ENCODE measurements around the gene ACTC1. TPM values are rescaled to one million over a fixed set of nuclear protein-coding genes. Genes with fewer than 3 reads are reported as not detected.

ACTC1 gene
- total RNA-seq, 4 donors from 2014 or later = 1.0 to 3.0 (median 2.4) TPM; not detected in 1

DNA sequence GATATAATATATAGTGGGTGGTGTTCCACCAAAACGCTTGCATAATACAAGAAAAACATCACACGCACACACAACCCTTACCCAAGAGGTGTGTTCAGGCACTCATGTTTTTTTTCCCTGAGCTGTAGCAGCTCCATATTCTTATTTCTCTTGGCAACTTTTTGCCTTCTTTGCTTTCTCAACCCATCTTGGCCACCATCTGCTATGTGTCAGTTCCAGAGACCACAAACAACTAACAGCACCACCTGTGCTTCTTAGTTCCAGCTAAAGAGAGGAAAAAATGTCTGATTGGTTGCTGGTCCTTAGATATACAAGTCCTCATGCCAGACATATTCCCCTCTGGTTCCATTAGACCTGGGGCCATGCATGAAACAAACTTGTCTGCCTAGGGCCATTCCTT lies 11.9 kb downstream of the ACTC1 start:
- Histone ChIP-seq H3K9me3 (no peaks in the 10 kb centered on the region), H3K4me1 (no peaks in the 10 kb centered on the region), H3K27me3 (no peaks in the 10 kb centered on the region), H3K36me3 (no peaks in the 10 kb centered on the region), H3K27ac (no peak overlapping the region), H3K4me3 (no peak overlapping the region)
- DNase-seq = no peak
- intact Hi-C loops (cut with DNase I; ENCODE audit: low total_unique reads) = no loop called here
- TF ChIP-seq, protein P1, sequence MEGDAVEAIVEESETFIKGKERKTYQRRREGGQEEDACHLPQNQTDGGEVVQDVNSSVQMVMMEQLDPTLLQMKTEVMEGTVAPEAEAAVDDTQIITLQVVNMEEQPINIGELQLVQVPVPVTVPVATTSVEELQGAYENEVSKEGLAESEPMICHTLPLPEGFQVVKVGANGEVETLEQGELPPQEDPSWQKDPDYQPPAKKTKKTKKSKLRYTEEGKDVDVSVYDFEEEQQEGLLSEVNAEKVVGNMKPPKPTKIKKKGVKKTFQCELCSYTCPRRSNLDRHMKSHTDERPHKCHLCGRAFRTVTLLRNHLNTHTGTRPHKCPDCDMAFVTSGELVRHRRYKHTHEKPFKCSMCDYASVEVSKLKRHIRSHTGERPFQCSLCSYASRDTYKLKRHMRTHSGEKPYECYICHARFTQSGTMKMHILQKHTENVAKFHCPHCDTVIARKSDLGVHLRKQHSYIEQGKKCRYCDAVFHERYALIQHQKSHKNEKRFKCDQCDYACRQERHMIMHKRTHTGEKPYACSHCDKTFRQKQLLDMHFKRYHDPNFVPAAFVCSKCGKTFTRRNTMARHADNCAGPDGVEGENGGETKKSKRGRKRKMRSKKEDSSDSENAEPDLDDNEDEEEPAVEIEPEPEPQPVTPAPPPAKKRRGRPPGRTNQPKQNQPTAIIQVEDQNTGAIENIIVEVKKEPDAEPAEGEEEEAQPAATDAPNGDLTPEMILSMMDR (IDR thresholded peaks at IDR 0.05) = no peak

DNA sequence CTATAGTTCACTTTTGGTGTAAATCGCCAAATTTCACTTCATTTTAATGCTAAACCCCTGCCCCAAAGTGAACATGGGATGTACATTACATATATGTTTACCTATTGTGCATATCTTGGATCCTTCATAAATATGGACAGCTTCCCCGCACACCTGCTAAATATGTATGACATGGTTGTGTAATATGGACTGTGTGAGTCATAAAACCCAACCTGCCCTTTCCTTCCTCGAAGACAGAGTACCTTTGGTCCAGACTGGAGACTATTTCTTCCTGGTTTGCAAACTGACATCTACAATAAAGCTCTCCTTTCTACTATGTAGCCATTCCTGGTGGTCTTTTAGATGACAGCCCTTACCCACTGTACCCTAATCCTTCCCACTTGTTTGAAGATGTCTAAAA lies 12.4 kb downstream of the ACTC1 start:
- Histone ChIP-seq H3K4me1 (no peaks in the 10 kb centered on the region), H3K4me3 (no peak overlapping the region), H3K9me3 (no peaks in the 10 kb centered on the region), H3K27me3 (no peaks in the 10 kb centered on the region), H3K36me3 (no peaks in the 10 kb centered on the region), H3K27ac (no peak overlapping the region)
- intact Hi-C loops (cut with DNase I; ENCODE audit: low total_unique reads) = no loop called here
- TF ChIP-seq, protein P1 (IDR thresholded peaks at IDR 0.05) = no peak
- no peak for TF ChIP-seq POLR2A (IDR thresholded peaks at IDR 0.05)
- DNase-seq = no peak

DNA sequence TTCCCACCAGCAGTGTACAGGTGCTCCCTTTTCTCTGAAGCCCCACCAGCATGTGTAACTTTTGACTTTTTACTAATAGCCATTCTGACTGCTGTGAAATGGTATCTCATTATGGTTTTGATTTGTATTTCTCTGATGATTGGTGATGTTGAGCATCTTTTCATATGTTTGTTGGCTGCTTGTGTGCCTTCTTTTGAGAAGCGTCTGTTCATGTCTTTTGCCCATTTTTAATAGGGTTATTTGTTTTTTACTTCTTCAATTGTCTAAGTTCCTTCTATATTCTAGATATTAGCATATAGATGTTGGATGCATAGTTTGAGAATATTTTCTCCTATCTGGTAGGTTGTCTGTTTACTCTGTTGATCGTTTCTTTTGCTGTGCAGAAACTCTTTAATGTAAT lies 14.6 kb downstream of the ACTC1 start:
- TF ChIP-seq, protein P1 (IDR thresholded peaks at IDR 0.05) = no peak
- no peak for TF ChIP-seq POLR2A (IDR thresholded peaks at IDR 0.05)
- Histone ChIP-seq H3K9me3 (no peaks in the 10 kb centered on the region), H3K27me3 (no peaks in the 10 kb centered on the region), H3K36me3 (no peaks in the 10 kb centered on the region), H3K4me1 (no peaks in the 10 kb centered on the region), H3K27ac (no peak overlapping the region), H3K4me3 (no peak overlapping the region)
- DNase-seq = no peak
- intact Hi-C loops (cut with DNase I; ENCODE audit: low total_unique reads) = no loop called here

DNA sequence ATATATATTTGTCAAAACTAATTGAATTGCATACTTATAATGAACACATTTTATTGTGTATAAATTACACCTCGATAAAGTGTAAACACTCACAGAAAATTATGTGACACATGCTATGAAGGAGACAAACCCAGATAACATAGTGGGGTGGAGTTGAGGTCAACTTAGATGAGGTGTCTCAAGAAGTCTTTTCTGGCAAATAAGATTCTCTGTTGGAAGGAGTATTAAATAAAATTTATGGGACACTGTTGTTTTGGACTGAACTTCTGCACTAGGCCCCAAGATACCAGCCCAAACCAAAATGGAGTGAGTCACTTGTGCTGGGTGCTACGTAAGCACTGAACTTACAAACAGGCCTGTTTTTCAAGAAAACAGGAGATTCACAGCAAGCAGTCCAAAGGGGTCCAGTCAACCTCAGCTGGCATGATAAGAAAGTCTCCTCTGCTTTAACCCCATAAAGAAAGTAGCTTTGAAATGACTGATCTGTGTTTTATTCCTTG lies 18.7 kb downstream of the ACTC1 start:
- no peaks in the 10 kb centered on the region for H3K36me3 ChIP-seq
- no peaks in the 10 kb centered on the region for H3K4me1 ChIP-seq
- no peak overlapping the region for H3K4me3 ChIP-seq
- H3K27ac ChIP-seq = peak overlapping the region in 1 of 2 donors; percentile 72
- intact Hi-C loops (cut with DNase I; ENCODE audit: low total_unique reads) = no loop called here
- no peaks in the 10 kb centered on the region for H3K27me3 ChIP-seq
- no peaks in the 10 kb centered on the region for H3K9me3 ChIP-seq
- DNase-seq = peak in 1 of 2 donors; percentile 40
- TF ChIP-seq, protein P1 (IDR thresholded peaks at IDR 0.05) = no peak
- TF ChIP-seq POLR2A (IDR thresholded peaks at IDR 0.05) = no peak

DNA sequence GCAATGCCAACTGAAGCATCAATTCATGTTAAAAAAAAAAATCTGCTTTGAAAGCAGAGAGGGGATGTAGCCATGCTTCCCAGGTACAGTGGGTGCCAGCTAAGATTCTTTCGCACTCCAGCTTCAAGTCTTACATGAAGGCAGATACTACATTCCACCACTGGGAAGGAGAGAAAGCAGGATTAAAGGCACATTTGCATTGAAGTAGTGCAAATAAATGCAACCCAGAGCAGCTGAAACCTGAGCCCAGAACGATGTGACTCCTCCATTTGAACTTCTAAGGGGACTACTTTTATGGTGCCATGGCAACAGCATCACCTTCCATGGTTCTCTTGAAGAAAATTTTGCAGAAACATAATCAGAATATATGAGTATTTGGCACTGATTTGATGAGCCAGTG lies 21.4 kb downstream of the ACTC1 start:
- intact Hi-C loops (cut with DNase I; ENCODE audit: low total_unique reads) = no loop called here
- H3K27me3 ChIP-seq = no peaks in the 10 kb centered on the region
- H3K27ac ChIP-seq = no peak overlapping the region
- H3K36me3 ChIP-seq = no peaks in the 10 kb centered on the region
- TF ChIP-seq, protein P1 (IDR thresholded peaks at IDR 0.05) = no peak
- no peak for TF ChIP-seq POLR2A (IDR thresholded peaks at IDR 0.05)
- H3K4me1 ChIP-seq = no peaks in the 10 kb centered on the region
- H3K9me3 ChIP-seq = no peaks in the 10 kb centered on the region
- DNase-seq = no peak
- no peak overlapping the region for H3K4me3 ChIP-seq

Data from uterus (tissue), 4 donors.